GM19328 (cell line): ENCODE data around the gene LTF.

ENCODE experiments used
- ATAC-seq: cut with Tn5 transposase; IDR thresholded peaks from one replicate; pipeline ENCODE4 v1.9.1; 2021; ENCODE audit warnings: mild to moderate bottlenecking, moderate library complexity; ENCODE audit not compliant: unreplicated experiment

LTF gene

GRCh38 chr3:46491089-46492070 is 26.7 kb upstream of the LTF start:
- ATAC-seq: no peak

- no peak for ATAC-seq
These were observed 25.8 kb upstream of the LTF start for GRCh38 chr3:46490338-46491084.

GRCh38 chr3:46489875-46490274 is 25.2 kb upstream of the LTF start:
- ATAC-seq: no peak

- no peak for ATAC-seq
These were observed 24.7 kb upstream of the LTF start for GRCh38 chr3:46489381-46489780.

GRCh38 chr3:46488735-46489361 is 24.1 kb upstream of the LTF start:
- peak; percentile 90 for ATAC-seq

GRCh38 chr3:46485779-46486175 is 21.1 kb upstream of the LTF start:
- no peak for ATAC-seq

- ATAC-seq: no peak
These were observed 20.4 kb upstream of the LTF start for GRCh38 chr3:46484911-46485778.

GRCh38 chr3:46484388-46484787 is 19.7 kb upstream of the LTF start:
- ATAC-seq: no peak

- no peak for ATAC-seq
These were observed 19.1 kb upstream of the LTF start for GRCh38 chr3:46483825-46484224.

- no peak for ATAC-seq
These were observed 18.1 kb upstream of the LTF start for GRCh38 chr3:46482632-46483350.

- no peak for ATAC-seq
These were observed 16.9 kb upstream of the LTF start for GRCh38 chr3:46481636-46482035.

GRCh38 chr3:46480491-46481195 is 15.9 kb upstream of the LTF start:
- ATAC-seq: no peak

- no peak for ATAC-seq
These were observed 15.0 kb upstream of the LTF start for GRCh38 chr3:46479696-46480095.

GRCh38 chr3:46479021-46479420 is 14.3 kb upstream of the LTF start:
- no peak for ATAC-seq

GRCh38 chr3:46478341-46478740 is 13.6 kb upstream of the LTF start:
- no peak for ATAC-seq

- no peak for ATAC-seq
These were observed 13.1 kb upstream of the LTF start for GRCh38 chr3:46477756-46478155.

- no peak for ATAC-seq
These were observed 12.4 kb upstream of the LTF start for GRCh38 chr3:46477145-46477544.

- no peak for ATAC-seq
These were observed 8.0 kb upstream of the LTF start for GRCh38 chr3:46472736-46473135.

GRCh38 chr3:46471371-46471914 is 6.7 kb upstream of the LTF start:
- ATAC-seq: no peak
